ENCODE results near the gene SPRED1. TPM values are rescaled to one million over a fixed set of nuclear protein-coding genes. Genes with fewer than 3 reads are reported as not detected.
"Not testable (repeated sequence)": the region's sequence is repeated elsewhere in the genome, so short reads cannot be mapped to it uniquely, and the experiment has no call there.

Gene SPRED1
- polyA plus RNA-seq, 4 donors, result 30.5 to 49.2 (median 37.1) TPM

- no peak for DNase-seq (ENCODE audit: low read depth in 4 of 4, low spot score in 3 of 4)
These were observed 22.8 kb upstream of the SPRED1 start for GRCh38 chr15:38229705-38230310.

DNA sequence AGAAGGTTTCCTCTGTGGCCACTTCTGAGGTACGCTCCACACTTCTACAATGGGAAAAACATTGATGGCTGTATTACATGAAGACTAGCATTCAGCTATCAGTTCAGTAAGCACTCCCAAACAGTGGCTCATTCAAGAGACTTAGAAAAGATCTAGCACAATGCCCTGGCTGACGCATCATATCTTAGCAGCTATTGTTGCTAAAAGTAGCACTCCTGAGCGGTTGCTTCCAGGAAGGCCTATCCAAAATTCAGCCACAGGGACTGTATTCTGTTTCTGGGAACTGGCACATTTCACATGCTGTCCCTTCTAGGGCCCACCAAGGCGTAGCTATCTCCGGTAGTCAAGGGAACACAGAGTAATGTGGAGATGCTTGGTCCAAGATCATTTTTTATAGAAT lies 21.2 kb upstream of the SPRED1 start:
- no peak for DNase-seq (ENCODE audit: low read depth in 4 of 4, low spot score in 3 of 4)

GRCh38 chr15:38237021-38237420 lies 15.6 kb upstream of the SPRED1 start:
- DNase-seq (ENCODE audit: low read depth in 4 of 4, low spot score in 3 of 4), result not testable (repeated sequence)

DNA sequence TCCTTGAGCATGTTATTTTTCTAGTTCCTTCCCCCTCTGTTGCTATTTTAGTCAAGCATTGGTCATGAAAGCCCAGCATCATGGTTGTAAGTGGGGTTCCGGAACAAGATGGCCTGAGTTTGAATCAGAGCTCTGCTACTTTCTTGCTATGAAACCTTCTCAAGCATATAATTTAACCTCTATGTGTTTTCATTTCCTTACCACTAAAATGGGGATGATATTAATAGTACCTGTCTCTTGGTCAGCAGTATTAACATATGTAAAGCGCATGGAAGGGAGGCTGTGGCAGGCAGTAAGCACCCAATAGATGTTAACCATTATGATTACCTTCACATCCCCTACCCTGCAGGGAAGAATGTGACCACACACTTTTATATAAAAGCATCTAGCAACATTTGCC lies 14.3 kb upstream of the SPRED1 start:
- no peak for DNase-seq (ENCODE audit: low read depth in 4 of 4, low spot score in 3 of 4)

GRCh38 chr15:38242055-38242454 lies 10.6 kb upstream of the SPRED1 start:
- DNase-seq (ENCODE audit: low read depth in 4 of 4, low spot score in 3 of 4), result no peak

DNA sequence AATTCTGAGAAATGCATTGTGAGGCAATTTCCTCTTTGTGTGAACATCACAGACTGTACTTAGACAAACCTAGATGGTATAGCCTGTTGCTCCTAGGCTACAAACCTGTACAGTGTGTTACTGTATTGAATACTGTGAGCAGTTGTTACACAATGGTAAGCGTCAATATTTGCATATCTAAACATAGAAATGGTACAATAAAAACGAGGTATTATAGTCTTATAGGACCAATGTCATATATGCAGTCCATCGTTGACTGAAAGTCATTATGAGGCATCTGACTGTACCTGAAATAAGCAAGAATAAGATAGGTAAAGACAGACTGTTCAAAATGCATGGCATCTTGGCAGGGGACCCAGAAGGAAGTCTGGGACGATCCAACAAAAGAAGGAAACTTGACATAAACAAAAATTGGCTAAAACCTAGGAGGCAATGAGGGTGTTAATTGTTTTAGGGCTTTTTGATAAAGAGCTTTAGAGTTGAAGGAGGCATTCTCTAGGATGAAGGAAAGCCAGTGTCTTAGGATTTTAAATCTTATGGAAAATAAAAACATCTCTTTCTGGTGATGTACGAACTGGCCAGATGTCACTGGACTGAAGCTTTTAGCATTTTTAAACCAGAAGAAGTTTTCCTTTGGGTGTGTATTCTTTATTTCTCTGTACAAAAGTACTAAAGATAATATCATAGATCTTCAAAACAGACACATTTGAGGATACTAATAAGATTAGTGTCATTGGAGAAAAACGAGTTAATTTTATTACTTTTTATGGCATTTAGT lies 9.2 kb upstream of the SPRED1 start:
- DNase-seq (ENCODE audit: low read depth in 4 of 4, low spot score in 3 of 4), result no peak

DNA sequence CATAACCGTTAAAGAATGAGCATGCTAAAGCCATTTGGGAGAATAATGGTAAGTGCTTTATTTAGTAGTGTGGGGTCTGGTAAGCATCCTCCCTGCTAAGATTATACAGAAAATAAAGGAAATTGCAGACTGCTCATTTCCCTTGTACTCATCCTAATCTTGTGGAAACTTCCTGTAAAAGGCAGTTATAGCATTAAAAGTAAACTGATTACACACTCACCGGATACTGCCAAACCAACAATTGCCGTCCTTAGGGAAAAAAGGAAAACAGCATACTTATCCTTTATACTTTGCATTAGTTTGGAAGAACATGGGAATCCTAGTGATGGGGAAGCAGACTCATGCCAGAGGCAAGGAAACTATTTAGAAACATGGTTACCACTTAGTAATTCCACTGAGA lies 5.3 kb upstream of the SPRED1 start:
- DNase-seq (ENCODE audit: low read depth in 4 of 4, low spot score in 3 of 4), result no peak

GRCh38 chr15:38253351-38253781 lies 730 bp downstream of the SPRED1 start:
- peak in 2 of 4 donors; percentile 24 to 44 for DNase-seq (ENCODE audit: low read depth in 4 of 4, low spot score in 3 of 4)

- DNase-seq (ENCODE audit: low read depth in 4 of 4, low spot score in 3 of 4), result peak in 2 of 4 donors; percentile 36 to 50
These were observed 1.6 kb downstream of the SPRED1 start for GRCh38 chr15:38254051-38254883.

DNA sequence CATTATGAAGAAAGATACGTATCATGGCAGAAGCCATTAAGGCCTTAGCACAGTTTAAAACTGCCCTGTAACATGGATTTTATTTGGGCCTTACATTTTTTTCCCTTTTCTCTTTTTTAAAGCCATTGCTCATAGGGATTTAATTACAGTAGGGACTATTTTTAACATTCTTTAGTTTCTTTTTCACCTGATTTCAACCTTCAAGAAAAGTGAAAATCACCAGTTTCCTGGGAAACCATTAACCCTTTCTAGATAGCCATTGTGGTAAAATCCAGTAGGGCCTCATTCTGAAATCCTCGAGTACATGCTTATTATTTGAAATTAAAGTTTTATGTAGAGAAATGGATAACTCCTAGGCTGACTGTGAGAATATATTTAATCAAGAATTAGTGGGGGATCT lies 3.1 kb downstream of the SPRED1 start:
- no peak for DNase-seq (ENCODE audit: low read depth in 4 of 4, low spot score in 3 of 4)

- DNase-seq (ENCODE audit: low read depth in 4 of 4, low spot score in 3 of 4), result no peak
These were observed 5.0 kb downstream of the SPRED1 start for GRCh38 chr15:38257676-38258075.

GRCh38 chr15:38259134-38259533 lies 6.5 kb downstream of the SPRED1 start:
- no peak for DNase-seq (ENCODE audit: low read depth in 4 of 4, low spot score in 3 of 4)

GRCh38 chr15:38260077-38260476 lies 7.4 kb downstream of the SPRED1 start:
- no peak for DNase-seq (ENCODE audit: low read depth in 4 of 4, low spot score in 3 of 4)

DNA sequence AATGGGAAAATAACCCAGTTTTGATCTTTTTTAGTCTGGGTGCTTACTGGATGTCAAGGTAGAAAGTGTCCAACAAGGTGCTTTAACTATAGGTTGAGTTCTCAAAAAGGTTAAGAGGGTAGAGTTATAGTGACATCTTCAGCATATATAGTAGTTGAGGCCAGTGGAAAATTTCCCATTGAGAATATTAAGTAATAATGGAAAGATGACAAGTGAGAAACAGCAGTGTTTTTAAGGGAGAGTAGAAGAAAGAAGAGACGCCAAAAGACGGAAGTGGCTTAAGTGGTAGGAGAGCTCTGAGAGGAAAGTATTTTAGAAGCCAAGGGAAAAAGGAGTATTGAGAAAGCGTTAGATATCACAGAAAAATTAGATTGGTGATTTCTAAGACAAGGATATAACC lies 10.6 kb downstream of the SPRED1 start:
- no peak for DNase-seq (ENCODE audit: low read depth in 4 of 4, low spot score in 3 of 4)

GRCh38 chr15:38263996-38264395 lies 11.4 kb downstream of the SPRED1 start:
- DNase-seq (ENCODE audit: low read depth in 4 of 4, low spot score in 3 of 4), result no peak

GRCh38 chr15:38266247-38266986 lies 13.8 kb downstream of the SPRED1 start:
- no peak for DNase-seq (ENCODE audit: low read depth in 4 of 4, low spot score in 3 of 4)

DNA sequence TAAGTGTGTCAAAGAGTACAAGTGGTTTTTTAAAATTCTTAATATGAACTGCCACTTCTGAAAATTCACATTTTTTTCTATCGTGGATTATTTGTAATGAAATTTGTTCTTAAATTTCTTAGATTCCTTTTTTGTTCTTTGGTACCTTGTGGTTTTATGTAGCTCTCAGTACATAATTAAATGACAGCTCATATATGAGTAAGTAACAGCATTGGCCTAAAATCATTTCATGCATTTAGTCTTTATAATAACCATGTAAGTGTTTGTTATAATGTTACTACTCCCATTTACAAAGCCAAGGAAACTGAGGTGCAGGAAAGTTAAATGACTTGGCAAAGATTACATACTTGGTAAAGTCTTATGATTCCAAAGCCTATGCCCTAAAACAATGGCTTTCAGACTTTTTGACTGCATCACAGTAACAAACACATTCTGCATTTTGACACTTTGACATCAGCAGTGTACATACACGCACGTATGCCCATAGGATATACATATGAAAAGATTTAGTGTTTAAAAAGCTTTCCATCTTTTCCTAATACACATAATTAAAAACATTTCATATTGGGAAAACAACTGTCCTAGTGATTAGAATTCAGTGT lies 14.9 kb downstream of the SPRED1 start:
- DNase-seq (ENCODE audit: low read depth in 4 of 4, low spot score in 3 of 4), result no peak

DNA sequence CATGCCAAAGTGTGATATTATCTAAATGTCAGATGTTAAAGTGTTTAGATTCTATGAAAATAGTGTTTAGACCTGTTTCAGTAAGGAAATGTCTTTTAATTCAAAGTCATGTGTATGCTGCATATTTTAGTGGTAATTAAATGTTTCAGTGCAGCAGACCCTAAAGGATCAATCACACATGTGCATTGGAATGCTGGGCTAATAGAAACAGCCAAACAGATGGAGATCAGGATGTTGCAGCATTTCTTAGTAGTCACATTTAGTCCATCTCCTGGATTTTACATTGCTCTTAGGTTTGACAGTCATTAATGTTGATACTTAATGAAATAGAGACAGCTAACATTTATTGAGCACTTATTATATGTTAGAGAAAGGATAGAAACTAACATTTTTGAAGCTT lies 18.5 kb downstream of the SPRED1 start:
- no peak for DNase-seq (ENCODE audit: low read depth in 4 of 4, low spot score in 3 of 4)

- DNase-seq (ENCODE audit: low read depth in 4 of 4, low spot score in 3 of 4), result no peak
These were observed 19.3 kb downstream of the SPRED1 start for GRCh38 chr15:38271895-38272294.

DNA sequence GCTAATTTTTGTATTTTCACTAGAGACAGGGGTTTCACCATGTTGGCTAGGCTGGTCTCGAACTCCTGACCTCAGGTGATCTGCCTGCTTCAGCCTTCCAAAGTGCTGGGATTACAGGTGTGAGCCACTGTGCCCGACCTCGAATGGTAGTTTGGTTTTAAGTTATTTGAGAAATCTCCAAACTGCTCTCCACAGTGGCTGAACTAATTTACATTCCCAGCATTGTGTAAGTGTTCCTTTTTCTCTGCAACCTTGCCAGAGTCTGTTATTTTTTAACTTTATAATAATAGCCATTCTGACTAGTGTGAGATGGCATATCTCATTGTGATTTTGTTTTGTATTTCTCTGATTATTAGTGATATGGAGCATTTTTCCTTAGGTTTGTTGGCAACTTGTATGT lies 19.8 kb downstream of the SPRED1 start:
- not testable (repeated sequence) for DNase-seq (ENCODE audit: low read depth in 4 of 4, low spot score in 3 of 4)
